Fibroblast of lung (primary cell): ENCODE data around the gene ZNF638. TPM values are rescaled to one million over a fixed set of nuclear protein-coding genes. Genes with fewer than 3 reads are reported as not detected.
A peak's percentile ranks its signal among the peaks of the same experiment; 100 is the strongest.

Experiments
- DNase-seq, 2 donors: peaks; one replicate each; pipeline versions ENCODE4 v3.0.0 to v3.0.0-alpha.2; 2010; ENCODE audit warnings: low read depth in 2 of 2
- H2AFZ ChIP-seq: 2 replicates; pipeline ENCODE4 v1.5.1; 2012; ENCODE audit warnings: low read length, control low read depth, inconsistent platforms
- H3K27ac ChIP-seq: 2 replicates; pipeline ENCODE4 v1.5.1; 2011; ENCODE audit warnings: low read length, control low read depth; ENCODE audit not compliant: insufficient read depth
- H3K27me3 ChIP-seq: 2 replicates; pipeline ENCODE4 v1.5.1; 2011; ENCODE audit warnings: mild to moderate bottlenecking, low read length; ENCODE audit not compliant: control insufficient read depth, insufficient read depth
- H3K36me3 ChIP-seq: 2 replicates; pipeline ENCODE4 v1.5.1; 2011; ENCODE audit warnings: low read length; ENCODE audit not compliant: control insufficient read depth, insufficient read depth
- H3K4me1 ChIP-seq: 2 replicates; pipeline ENCODE4 v1.5.1; 2011; ENCODE audit warnings: low read length; ENCODE audit not compliant: control insufficient read depth, insufficient read depth; ENCODE audit errors: extremely low read depth
- H3K4me2 ChIP-seq: 2 replicates; pipeline ENCODE4 v1.5.1; 2011; ENCODE audit warnings: low read length, control low read depth; ENCODE audit not compliant: insufficient read depth; ENCODE audit errors: extremely low read depth
- H3K4me3 ChIP-seq, 4 experiments: fragments of 200-600 bp in 1 of 4; sonication (generic) in 1 of 4; replicated peaks in 1 of 4; 2 replicates each; pipeline ENCODE4 v1.5.1; 2011 to 2016; ENCODE audit warnings: low read length in 4 of 4, low read depth in 3 of 4, mild to moderate bottlenecking in 3 of 4, control low read depth in 2 of 4, inconsistent platforms in 1 of 4, mixed read lengths in 1 of 4; ENCODE audit not compliant: insufficient read depth in 1 of 4; ENCODE audit errors: control extremely low read depth in 1 of 4
- H3K79me2 ChIP-seq: 2 replicates; pipeline ENCODE4 v1.5.1; 2012; ENCODE audit warnings: mild to moderate bottlenecking, low read length, inconsistent platforms; ENCODE audit not compliant: control insufficient read depth, insufficient read depth
- H3K9ac ChIP-seq: 2 replicates; pipeline ENCODE4 v1.5.1; 2011; ENCODE audit warnings: mild to moderate bottlenecking, low read length, control low read depth; ENCODE audit not compliant: insufficient read depth
- H3K9me3 ChIP-seq: 2 replicates; pipeline ENCODE4 v1.5.1; 2012; ENCODE audit warnings: low read depth, low read length; ENCODE audit not compliant: control insufficient read depth, insufficient read depth
- H4K20me1 ChIP-seq: 2 replicates; pipeline ENCODE4 v1.5.1; 2011; ENCODE audit warnings: low read length; ENCODE audit not compliant: control insufficient read depth, insufficient read depth; ENCODE audit errors: extremely low read depth
- EZH2 ChIP-seq: IDR thresholded peaks from 2 replicates; pipeline ENCODE4 v1.5.1; 2012; ENCODE audit warnings: low read length, control low read depth, mild to moderate bottlenecking; ENCODE audit errors: missing control alignments
- polyA plus RNA-seq, 2 donors: library from polyadenylated mRNA; depleted of rRNA in 1 of 2; stranded (reverse) in 1 of 2; unstranded in 1 of 2; fragments of >200 nt; gene quantifications; 2 replicates each; pipeline ENCODE4 v1.2.1, GENCODE V29; 2011 to 2012; ENCODE audit warnings: missing spikeins in 1 of 2
- total RNA-seq: library from RNA; depleted of rRNA; stranded (reverse); fragments of >200 nt; gene quantifications from 2 replicates; pipeline ENCODE4 v1.2.1, GENCODE V29; 2014
- TF ChIP-seq, protein P1 (sequence below), 2 donors: IDR thresholded peaks in 1 of 2; conservative IDR thresholded peaks in 1 of 2; 1 replicate in 1 of 2; 2 replicates in 1 of 2; pipeline ENCODE4 v1.5.1; 2011 to 2012; ENCODE audit warnings: low read length in 2 of 2, control low read depth in 1 of 2, inconsistent platforms in 1 of 2, low read depth in 1 of 2, mild to moderate bottlenecking in 1 of 2

The ZNF638 gene
- total and polyA plus RNA-seq, 2 donors (not counting 1 experiment from before 2014, with no cell fraction given) = 63.8 to 190 TPM

DNA sequence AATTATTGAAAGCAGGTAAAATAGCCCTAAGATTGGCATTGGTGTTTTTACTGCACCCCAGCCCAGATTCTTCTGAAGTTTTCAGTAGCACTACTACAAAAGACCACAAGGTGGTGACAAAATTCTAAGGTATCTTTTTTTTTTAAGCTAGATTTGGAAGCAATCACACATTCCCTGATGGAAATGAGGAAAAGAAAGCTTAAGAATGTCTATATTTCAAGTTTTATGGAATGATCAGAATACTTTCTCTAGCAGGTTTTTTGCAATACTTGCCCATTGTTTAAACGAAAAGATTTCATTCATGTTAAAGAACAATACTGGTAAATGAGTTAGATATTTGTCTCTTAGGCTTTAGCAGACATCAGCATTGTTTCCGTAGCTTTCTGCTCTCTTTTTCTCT lies 32.1 kb upstream of the ZNF638 start:
- no peaks in the 10 kb centered on the region for H3K79me2 ChIP-seq
- H3K4me2 ChIP-seq = no peak overlapping the region
- H3K36me3 ChIP-seq = no peaks in the 10 kb centered on the region
- peak; percentile 24 to 62 for DNase-seq
- no peak overlapping the region for H3K27ac ChIP-seq
- TF ChIP-seq, protein P1, sequence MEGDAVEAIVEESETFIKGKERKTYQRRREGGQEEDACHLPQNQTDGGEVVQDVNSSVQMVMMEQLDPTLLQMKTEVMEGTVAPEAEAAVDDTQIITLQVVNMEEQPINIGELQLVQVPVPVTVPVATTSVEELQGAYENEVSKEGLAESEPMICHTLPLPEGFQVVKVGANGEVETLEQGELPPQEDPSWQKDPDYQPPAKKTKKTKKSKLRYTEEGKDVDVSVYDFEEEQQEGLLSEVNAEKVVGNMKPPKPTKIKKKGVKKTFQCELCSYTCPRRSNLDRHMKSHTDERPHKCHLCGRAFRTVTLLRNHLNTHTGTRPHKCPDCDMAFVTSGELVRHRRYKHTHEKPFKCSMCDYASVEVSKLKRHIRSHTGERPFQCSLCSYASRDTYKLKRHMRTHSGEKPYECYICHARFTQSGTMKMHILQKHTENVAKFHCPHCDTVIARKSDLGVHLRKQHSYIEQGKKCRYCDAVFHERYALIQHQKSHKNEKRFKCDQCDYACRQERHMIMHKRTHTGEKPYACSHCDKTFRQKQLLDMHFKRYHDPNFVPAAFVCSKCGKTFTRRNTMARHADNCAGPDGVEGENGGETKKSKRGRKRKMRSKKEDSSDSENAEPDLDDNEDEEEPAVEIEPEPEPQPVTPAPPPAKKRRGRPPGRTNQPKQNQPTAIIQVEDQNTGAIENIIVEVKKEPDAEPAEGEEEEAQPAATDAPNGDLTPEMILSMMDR (conservative IDR thresholded peaks at IDR 0.05 in 1 of 2, IDR thresholded peaks at IDR 0.05 in 1 of 2; ENCODE audit: low read depth in 1 of 2, low read length in 2 of 2) = peak; percentile 63 to 71
- TF ChIP-seq EZH2 = no peak
- no peaks in the 10 kb centered on the region for H3K27me3 ChIP-seq
- no peaks in the 10 kb centered on the region for H3K9me3 ChIP-seq
- H3K4me3 ChIP-seq = no peak overlapping the region
- no peak overlapping the region for H3K9ac ChIP-seq
- no peaks in the 10 kb centered on the region for H3K4me1 ChIP-seq
- H4K20me1 ChIP-seq = no peaks in the 10 kb centered on the region
- no peak overlapping the region for H2AFZ ChIP-seq

DNA sequence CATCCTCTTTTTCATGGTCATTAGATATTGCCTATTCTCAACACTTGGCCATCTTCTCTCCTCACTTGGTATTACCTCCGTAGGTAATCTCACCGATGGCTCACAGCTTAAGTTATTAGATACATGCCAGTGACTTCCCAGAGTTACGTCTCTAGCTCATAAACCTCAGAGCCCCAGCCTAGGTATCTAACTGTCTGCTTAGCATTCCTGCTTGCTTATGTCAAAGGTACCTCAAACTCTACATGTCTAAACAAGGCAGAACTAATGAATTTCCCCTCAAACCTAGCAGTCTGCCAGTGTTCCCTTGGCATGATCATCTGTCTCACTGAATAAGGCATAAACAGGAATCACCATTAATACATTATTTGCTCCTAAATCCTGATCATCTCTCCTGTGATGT lies 27.7 kb upstream of the ZNF638 start:
- Histone ChIP-seq H3K4me1 (no peaks in the 10 kb centered on the region), H2AFZ (no peak overlapping the region), H3K9ac (no peak overlapping the region), H3K27me3 (no peaks in the 10 kb centered on the region), H4K20me1 (no peaks in the 10 kb centered on the region), H3K4me2 (no peak overlapping the region), H3K9me3 (no peaks in the 10 kb centered on the region), H3K79me2 (no peaks in the 10 kb centered on the region), H3K4me3 (no peak overlapping the region), H3K36me3 (no peaks in the 10 kb centered on the region), H3K27ac (no peak overlapping the region)
- peak in 1 of 2 donors; percentile 27 for DNase-seq
- no peak for TF ChIP-seq EZH2
- TF ChIP-seq, protein P1 (conservative IDR thresholded peaks at IDR 0.05 in 1 of 2, IDR thresholded peaks at IDR 0.05 in 1 of 2; ENCODE audit: low read depth in 1 of 2, low read length in 2 of 2) = no peak

DNA sequence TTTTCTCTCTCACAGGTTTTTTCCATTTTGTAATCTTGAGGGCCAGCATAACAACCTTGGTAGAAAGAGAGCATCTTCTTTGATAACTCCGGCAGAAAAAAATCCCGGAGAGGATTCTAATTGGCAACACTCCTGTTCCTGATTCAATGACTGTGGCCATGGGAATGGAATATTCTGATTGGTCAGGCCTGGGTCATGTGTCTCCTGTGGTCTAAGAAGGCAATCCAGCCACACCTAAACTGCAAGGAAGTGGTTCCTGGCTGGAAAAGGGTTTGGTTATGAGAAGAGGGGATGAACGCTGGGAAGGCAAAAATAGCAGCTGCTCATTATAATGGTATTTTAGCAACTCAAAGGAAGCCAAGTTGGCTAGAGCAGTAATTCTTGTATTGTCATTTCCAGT lies 24.8 kb upstream of the ZNF638 start:
- H2AFZ ChIP-seq = no peak overlapping the region
- no peak overlapping the region for H3K4me2 ChIP-seq
- H3K27me3 ChIP-seq = no peaks in the 10 kb centered on the region
- TF ChIP-seq, protein P1 (conservative IDR thresholded peaks at IDR 0.05 in 1 of 2, IDR thresholded peaks at IDR 0.05 in 1 of 2; ENCODE audit: low read depth in 1 of 2, low read length in 2 of 2) = no peak
- DNase-seq = peak; percentile 32 to 96
- no peaks in the 10 kb centered on the region for H4K20me1 ChIP-seq
- H3K9ac ChIP-seq = no peak overlapping the region
- H3K4me3 ChIP-seq = no peak overlapping the region
- H3K36me3 ChIP-seq = no peaks in the 10 kb centered on the region
- H3K4me1 ChIP-seq = no peaks in the 10 kb centered on the region
- H3K27ac ChIP-seq = no peak overlapping the region
- H3K79me2 ChIP-seq = no peaks in the 10 kb centered on the region
- no peaks in the 10 kb centered on the region for H3K9me3 ChIP-seq
